8988T (cell line): ENCODE data around the gene SLAMF1.

Experiments used
- DNase-seq: peaks from one replicate; pipeline ENCODE4 v3.0.0; 2011

Gene SLAMF1

GRCh38 chr1:160622501-160623226 is 24.2 kb downstream of the SLAMF1 start:
- DNase-seq: no peak

GRCh38 chr1:160621633-160622413 is 25.0 kb downstream of the SLAMF1 start:
- DNase-seq: no peak

GRCh38 chr1:160620942-160621632 is 25.8 kb downstream of the SLAMF1 start:
- no peak for DNase-seq

GRCh38 chr1:160619742-160620277 is 27.0 kb downstream of the SLAMF1 start:
- no peak for DNase-seq

- no peak for DNase-seq
Observed at GRCh38 chr1:160618763-160619274, 28.0 kb downstream of the SLAMF1 start.

- no peak for DNase-seq
Observed at GRCh38 chr1:160618327-160618726, 28.5 kb downstream of the SLAMF1 start.

- DNase-seq: no peak
Observed at GRCh38 chr1:160615660-160616059, 31.2 kb downstream of the SLAMF1 start.

- DNase-seq: no peak
Observed at GRCh38 chr1:160614410-160614809, 32.4 kb downstream of the SLAMF1 start.

- DNase-seq: no peak
Observed at GRCh38 chr1:160612613-160613218, 34.1 kb downstream of the SLAMF1 start.

- no peak for DNase-seq
Observed at GRCh38 chr1:160610569-160611242, 36.1 kb downstream of the SLAMF1 start.

- DNase-seq: no peak
Observed at GRCh38 chr1:160608941-160609340, 37.9 kb downstream of the SLAMF1 start.

- DNase-seq: no peak
Observed at GRCh38 chr1:160608514-160608913, 38.3 kb downstream of the SLAMF1 start.

- no peak for DNase-seq
Observed at GRCh38 chr1:160608057-160608456, 38.8 kb downstream of the SLAMF1 start.

- DNase-seq: no peak
Observed at GRCh38 chr1:160607672-160608032, 39.2 kb downstream of the SLAMF1 start.

GRCh38 chr1:160607011-160607671 is 39.7 kb downstream of the SLAMF1 start:
- DNase-seq: no peak

GRCh38 chr1:160606611-160607010 is 40.2 kb downstream of the SLAMF1 start:
- DNase-seq: no peak

- DNase-seq: no peak
Observed at GRCh38 chr1:160605792-160606479, 40.9 kb downstream of the SLAMF1 start.

GRCh38 chr1:160605205-160605604 is 41.6 kb downstream of the SLAMF1 start:
- DNase-seq: no peak

GRCh38 chr1:160597705-160598104 is 49.1 kb downstream of the SLAMF1 start:
- no peak for DNase-seq

GRCh38 chr1:160597051-160597450 is 49.8 kb downstream of the SLAMF1 start:
- no peak for DNase-seq

GRCh38 chr1:160590488-160590887 is 56.4 kb downstream of the SLAMF1 start:
- no peak for DNase-seq
